GM12878 (cell line): ENCODE measurements around the gene MROH7.

Experiments
- FOXM1 ChIP-seq: IDR thresholded peaks from 2 replicates; pipeline ENCODE4 v1.6.1; 2012; ENCODE audit warnings: low read depth, mild to moderate bottlenecking, inconsistent platforms, low read length, moderate library complexity
- SP1 ChIP-seq: IDR thresholded peaks from one replicate; pipeline ENCODE4 v1.6.1; 2011; ENCODE audit warnings: low read depth, low read length
- TF ChIP-seq, protein P1 (sequence below): IDR thresholded peaks from 2 replicates; pipeline ENCODE4 v1.6.1; 2011; ENCODE audit warnings: low read depth, mild to moderate bottlenecking, low read length, moderate library complexity, borderline replicate concordance; ENCODE audit errors: extremely low read depth

GRCh38 chr1:54757833-54758232 lies 116.2 kb downstream of the MROH7 start:
- TF ChIP-seq SP1 (no peak), FOXM1 (no peak)
- TF ChIP-seq, protein P1, sequence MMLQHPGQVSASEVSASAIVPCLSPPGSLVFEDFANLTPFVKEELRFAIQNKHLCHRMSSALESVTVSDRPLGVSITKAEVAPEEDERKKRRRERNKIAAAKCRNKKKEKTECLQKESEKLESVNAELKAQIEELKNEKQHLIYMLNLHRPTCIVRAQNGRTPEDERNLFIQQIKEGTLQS, result no peak
